Prostate gland (tissue), 2 donors: ENCODE results near the gene TMPRSS11B.

Experiments
- POLR2A ChIP-seq: fragments of 450-650 bp; IDR thresholded peaks from one replicate; pipeline ENCODE4 v1.6.1; 2016; ENCODE audit warnings: antibody characterized with exemption, mild to moderate bottlenecking
- POLR2AphosphoS5 ChIP-seq: sonication (generic); formaldehyde crosslinking; IDR thresholded peaks from one replicate; pipeline ENCODE4 v1.6.1; 2017; ENCODE audit warnings: antibody characterized with exemption
- TF ChIP-seq, protein P1 (sequence below), 4 experiments: fragments of 200-600 bp in 2 of 4; fragments of 450-650 bp in 2 of 4; sonication (generic) in 2 of 4; IDR thresholded peaks; 1 replicate in 3 of 4; 2 replicates in 1 of 4; pipeline ENCODE4 v1.5.1; 2016 to 2019; ENCODE audit warnings: antibody characterized with exemption in 4 of 4, mild to moderate bottlenecking in 2 of 4, moderate library complexity in 2 of 4

DNA sequence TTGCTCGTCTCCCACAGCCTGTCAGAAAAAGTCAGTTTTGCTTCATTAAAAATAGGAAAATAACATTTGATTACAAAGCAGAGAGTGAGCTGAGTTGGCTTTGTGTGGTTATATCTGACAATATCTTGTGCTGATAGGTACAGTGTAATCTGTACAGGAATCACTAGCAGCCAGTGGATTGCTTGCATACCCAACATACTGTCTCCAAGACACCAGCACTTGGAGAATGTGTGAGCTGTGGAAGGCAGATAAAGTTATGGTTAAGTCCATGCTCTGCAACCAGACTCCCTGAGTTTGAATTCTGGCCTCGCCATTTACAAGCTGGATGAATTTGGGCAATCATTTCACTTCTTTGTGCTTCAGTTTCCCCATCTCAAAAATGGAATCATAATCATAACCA is 58.3 kb downstream of the TMPRSS11B start:
- TF ChIP-seq POLR2AphosphoS5: no peak
- TF ChIP-seq, protein P1, sequence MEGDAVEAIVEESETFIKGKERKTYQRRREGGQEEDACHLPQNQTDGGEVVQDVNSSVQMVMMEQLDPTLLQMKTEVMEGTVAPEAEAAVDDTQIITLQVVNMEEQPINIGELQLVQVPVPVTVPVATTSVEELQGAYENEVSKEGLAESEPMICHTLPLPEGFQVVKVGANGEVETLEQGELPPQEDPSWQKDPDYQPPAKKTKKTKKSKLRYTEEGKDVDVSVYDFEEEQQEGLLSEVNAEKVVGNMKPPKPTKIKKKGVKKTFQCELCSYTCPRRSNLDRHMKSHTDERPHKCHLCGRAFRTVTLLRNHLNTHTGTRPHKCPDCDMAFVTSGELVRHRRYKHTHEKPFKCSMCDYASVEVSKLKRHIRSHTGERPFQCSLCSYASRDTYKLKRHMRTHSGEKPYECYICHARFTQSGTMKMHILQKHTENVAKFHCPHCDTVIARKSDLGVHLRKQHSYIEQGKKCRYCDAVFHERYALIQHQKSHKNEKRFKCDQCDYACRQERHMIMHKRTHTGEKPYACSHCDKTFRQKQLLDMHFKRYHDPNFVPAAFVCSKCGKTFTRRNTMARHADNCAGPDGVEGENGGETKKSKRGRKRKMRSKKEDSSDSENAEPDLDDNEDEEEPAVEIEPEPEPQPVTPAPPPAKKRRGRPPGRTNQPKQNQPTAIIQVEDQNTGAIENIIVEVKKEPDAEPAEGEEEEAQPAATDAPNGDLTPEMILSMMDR (IDR thresholded peaks at IDR 0.05): no peak
- TF ChIP-seq POLR2A: no peak
